ENCODE measurements around the gene VPS36. TPM values are rescaled to one million over a fixed set of nuclear protein-coding genes. Genes with fewer than 3 reads are reported as not detected.
"Not testable (repeated sequence)": the region's sequence is repeated elsewhere in the genome, so short reads cannot be mapped to it uniquely, and the experiment has no call there.

The VPS36 gene
- total and polyA plus RNA-seq, 4 donors, result 41.7 to 95.5 (median 56.9) TPM

DNA sequence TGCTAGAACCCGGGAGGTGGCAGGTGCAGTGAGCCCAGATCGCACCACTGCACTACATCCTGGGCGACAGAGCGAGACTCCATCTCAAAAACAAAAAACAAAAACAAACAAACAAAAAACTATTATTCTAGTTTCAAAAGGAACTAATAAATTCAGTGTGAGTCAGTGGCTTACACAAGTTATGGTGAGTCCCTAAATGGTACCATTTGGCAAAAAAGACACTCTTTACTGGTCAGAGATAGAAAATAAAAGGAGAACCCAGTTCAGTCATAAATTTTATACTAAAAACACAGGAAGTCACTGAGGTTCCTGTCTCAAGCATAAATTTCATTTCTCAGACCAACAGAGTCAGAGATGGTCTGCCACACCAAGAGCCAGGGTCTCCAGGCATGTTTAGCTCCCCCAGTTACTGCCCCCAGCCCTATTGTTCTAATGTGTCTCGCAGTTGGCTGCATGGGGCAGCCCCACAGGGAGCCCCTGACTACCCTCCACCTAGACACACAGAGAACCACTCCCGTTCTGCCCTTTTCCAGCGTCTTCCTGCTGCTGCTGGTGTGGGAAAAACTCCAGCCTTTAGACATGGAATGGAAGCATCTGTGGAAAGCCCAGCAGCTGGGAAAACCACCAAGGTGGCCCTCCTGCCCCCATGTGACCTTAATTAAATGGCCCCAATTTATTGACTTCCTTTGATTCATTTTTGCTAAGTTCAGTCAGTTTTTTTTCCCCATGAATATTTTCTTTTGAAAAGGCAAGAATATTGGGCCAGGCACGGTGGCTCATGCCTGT is 56.7 kb downstream of the VPS36 start:
- H3K27ac ChIP-seq (ENCODE audit: low read depth, low read length), result no peak overlapping the region
- 58% methylated on average over 4 of the region's 8 CpGs for WGBS (ENCODE audit: insufficient coverage)
- no peaks in the 10 kb centered on the region for H3K9me3 ChIP-seq (ENCODE audit: control insufficient read depth, insufficient read depth, low read length)
- H3K4me1 ChIP-seq (ENCODE audit: control insufficient read depth, insufficient read depth, low read length), result peaks cover 14% of the 10 kb centered on the region
- DNase-seq (ENCODE audit: low read depth in 4 of 6, low spot score in 6 of 6), result no peak
- H3K4me3 ChIP-seq (ENCODE audit: low read depth, low read length), result no peak overlapping the region
- H3K36me3 ChIP-seq (ENCODE audit: control insufficient read depth, insufficient read depth, low read length), result no peaks in the 10 kb centered on the region
- H3K27me3 ChIP-seq (ENCODE audit: control insufficient read depth, insufficient read depth, low read length), result no peaks in the 10 kb centered on the region

DNA sequence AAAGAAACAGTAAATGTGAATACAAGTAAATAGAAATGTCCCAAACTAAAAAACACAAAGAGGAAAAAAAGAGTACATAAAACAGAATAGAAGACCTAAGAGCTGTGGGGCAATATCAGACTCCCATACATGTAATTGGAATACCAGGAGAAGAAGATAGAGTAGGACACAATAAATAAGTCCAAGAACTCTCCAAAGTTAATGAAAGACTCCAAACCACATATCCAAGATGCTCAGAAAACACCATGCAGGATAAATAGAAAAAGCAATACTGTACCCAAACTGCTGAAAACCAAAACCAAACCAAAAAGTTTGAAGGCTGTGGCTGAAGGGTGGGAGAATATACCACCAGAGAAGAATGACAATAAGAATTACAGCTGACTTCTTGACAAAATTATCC is 62.7 kb downstream of the VPS36 start:
- no peak overlapping the region for H3K27ac ChIP-seq (ENCODE audit: low read depth, low read length)
- no peaks in the 10 kb centered on the region for H3K4me1 ChIP-seq (ENCODE audit: control insufficient read depth, insufficient read depth, low read length)
- DNase-seq (ENCODE audit: low read depth in 4 of 6, low spot score in 6 of 6), result no peak
- no peak overlapping the region for H3K4me3 ChIP-seq (ENCODE audit: low read depth, low read length)
- no peaks in the 10 kb centered on the region for H3K9me3 ChIP-seq (ENCODE audit: control insufficient read depth, insufficient read depth, low read length)
- no peaks in the 10 kb centered on the region for H3K36me3 ChIP-seq (ENCODE audit: control insufficient read depth, insufficient read depth, low read length)
- no peaks in the 10 kb centered on the region for H3K27me3 ChIP-seq (ENCODE audit: control insufficient read depth, insufficient read depth, low read length)

DNA sequence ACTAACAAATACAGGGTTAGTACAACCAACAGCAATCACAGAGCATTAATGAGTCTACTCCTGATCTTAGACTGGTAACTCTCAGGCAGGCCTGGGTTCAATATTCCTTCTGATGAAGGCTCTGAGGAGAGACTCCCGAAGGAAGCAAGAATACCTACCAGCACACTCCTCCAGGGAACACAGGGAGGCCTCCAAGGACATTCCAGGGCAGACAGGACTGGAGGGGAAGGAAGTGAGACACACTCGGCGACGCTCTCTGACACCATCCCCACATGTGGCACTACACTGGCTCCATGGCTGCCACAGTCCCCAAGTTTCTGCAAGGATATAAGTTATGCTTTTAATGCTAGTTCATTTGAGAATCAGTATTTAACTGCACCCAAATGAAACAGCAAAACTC is 64.6 kb downstream of the VPS36 start:
- Histone ChIP-seq H3K27me3 (ENCODE audit: control insufficient read depth, insufficient read depth, low read length) (no peaks in the 10 kb centered on the region), H3K4me3 (ENCODE audit: low read depth, low read length) (no peak overlapping the region), H3K27ac (ENCODE audit: low read depth, low read length) (no peak overlapping the region), H3K36me3 (ENCODE audit: control insufficient read depth, insufficient read depth, low read length) (no peaks in the 10 kb centered on the region), H3K9me3 (ENCODE audit: control insufficient read depth, insufficient read depth, low read length) (no peaks in the 10 kb centered on the region), H3K4me1 (ENCODE audit: control insufficient read depth, insufficient read depth, low read length) (no peaks in the 10 kb centered on the region)
- no CpG with 5 or more reads among the region's 4 CpGs for WGBS (ENCODE audit: insufficient coverage)
- DNase-seq (ENCODE audit: low read depth in 4 of 6, low spot score in 6 of 6), result no peak

DNA sequence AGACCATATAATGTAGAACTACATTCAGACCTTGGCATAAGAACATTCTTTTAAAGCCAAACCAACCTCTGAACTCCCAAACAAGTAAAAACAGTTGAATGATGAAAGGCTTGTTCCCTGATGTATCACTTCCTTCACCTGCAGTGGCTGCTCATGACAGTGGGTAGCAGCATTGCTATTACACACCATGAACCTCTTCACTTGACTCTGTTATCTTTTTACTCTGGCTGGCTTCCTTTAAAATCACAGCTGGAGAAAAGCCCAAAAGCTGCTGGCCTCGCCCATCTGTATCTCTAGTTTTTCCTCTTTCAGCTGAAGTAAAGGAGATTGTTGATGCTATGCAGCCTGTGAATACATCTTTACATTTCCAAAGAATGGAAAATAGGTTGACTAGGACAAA is 67.1 kb downstream of the VPS36 start:
- DNase-seq (ENCODE audit: low read depth in 4 of 6, low spot score in 6 of 6), result no peak
- no CpG with 5 or more reads among the region's 1 CpG for WGBS (ENCODE audit: insufficient coverage)
- Histone ChIP-seq H3K4me3 (ENCODE audit: low read depth, low read length) (no peak overlapping the region), H3K4me1 (ENCODE audit: control insufficient read depth, insufficient read depth, low read length) (no peaks in the 10 kb centered on the region), H3K27me3 (ENCODE audit: control insufficient read depth, insufficient read depth, low read length) (no peaks in the 10 kb centered on the region), H3K36me3 (ENCODE audit: control insufficient read depth, insufficient read depth, low read length) (peaks cover 2% of the 10 kb centered on the region), H3K27ac (ENCODE audit: low read depth, low read length) (no peak overlapping the region), H3K9me3 (ENCODE audit: control insufficient read depth, insufficient read depth, low read length) (no peaks in the 10 kb centered on the region)

DNA sequence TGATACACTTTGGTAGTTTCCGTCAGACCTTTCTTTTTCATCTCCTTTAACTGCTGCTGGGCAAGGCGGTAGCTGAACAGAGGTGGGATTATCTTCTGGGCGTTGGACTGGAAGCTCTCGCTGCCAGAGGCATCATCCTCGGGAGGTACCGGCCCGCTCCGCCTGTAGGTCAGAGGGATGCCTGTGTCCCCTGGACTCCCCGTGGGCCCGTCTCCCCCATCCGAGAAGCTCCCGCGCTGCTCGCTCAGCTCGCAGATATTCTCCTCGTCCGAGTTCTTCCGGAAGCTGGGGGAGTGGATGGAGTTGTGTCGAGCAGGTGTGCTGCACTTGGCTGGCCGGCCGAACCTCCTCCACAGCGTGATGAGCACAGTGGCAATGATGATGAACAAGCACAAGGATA is 72.1 kb downstream of the VPS36 start:
- no peak overlapping the region for H3K27ac ChIP-seq (ENCODE audit: low read depth, low read length)
- H3K27me3 ChIP-seq (ENCODE audit: control insufficient read depth, insufficient read depth, low read length), result no peaks in the 10 kb centered on the region
- H3K4me1 ChIP-seq (ENCODE audit: control insufficient read depth, insufficient read depth, low read length), result no peaks in the 10 kb centered on the region
- H3K9me3 ChIP-seq (ENCODE audit: control insufficient read depth, insufficient read depth, low read length), result no peaks in the 10 kb centered on the region
- 97% methylated on average over 21 of the region's 22 CpGs for WGBS (ENCODE audit: insufficient coverage)
- no peak overlapping the region for H3K4me3 ChIP-seq (ENCODE audit: low read depth, low read length)
- DNase-seq (ENCODE audit: low read depth in 4 of 6, low spot score in 6 of 6), result no peak
- peaks cover 12% of the 10 kb centered on the region for H3K36me3 ChIP-seq (ENCODE audit: control insufficient read depth, insufficient read depth, low read length)

DNA sequence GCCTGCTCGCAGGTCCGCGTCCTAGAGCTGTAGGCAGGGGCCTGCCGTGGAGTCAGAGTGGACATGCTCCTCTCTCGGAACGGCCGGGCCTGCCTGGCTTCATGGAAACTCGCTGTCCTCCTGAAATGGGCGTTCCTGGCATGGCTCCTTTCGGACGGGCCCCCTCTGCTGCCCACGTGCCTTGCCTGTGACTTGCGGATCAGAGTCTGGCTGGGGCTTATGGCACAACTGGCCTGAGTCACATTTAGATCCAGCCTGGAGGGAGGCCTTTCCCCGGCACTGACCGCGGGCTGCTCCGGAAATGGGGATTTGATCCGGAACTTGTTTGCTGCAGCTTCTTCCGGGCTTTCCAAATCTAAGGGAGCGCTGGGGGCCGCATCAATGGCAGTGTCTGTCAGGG is 72.5 kb downstream of the VPS36 start:
- Histone ChIP-seq H3K4me1 (ENCODE audit: control insufficient read depth, insufficient read depth, low read length) (no peaks in the 10 kb centered on the region), H3K27me3 (ENCODE audit: control insufficient read depth, insufficient read depth, low read length) (no peaks in the 10 kb centered on the region), H3K9me3 (ENCODE audit: control insufficient read depth, insufficient read depth, low read length) (no peaks in the 10 kb centered on the region), H3K36me3 (ENCODE audit: control insufficient read depth, insufficient read depth, low read length) (peaks cover 12% of the 10 kb centered on the region), H3K27ac (ENCODE audit: low read depth, low read length) (no peak overlapping the region), H3K4me3 (ENCODE audit: low read depth, low read length) (no peak overlapping the region)
- 94% methylated on average over 20 of the region's 21 CpGs for WGBS (ENCODE audit: insufficient coverage)
- no peak for DNase-seq (ENCODE audit: low read depth in 4 of 6, low spot score in 6 of 6)

DNA sequence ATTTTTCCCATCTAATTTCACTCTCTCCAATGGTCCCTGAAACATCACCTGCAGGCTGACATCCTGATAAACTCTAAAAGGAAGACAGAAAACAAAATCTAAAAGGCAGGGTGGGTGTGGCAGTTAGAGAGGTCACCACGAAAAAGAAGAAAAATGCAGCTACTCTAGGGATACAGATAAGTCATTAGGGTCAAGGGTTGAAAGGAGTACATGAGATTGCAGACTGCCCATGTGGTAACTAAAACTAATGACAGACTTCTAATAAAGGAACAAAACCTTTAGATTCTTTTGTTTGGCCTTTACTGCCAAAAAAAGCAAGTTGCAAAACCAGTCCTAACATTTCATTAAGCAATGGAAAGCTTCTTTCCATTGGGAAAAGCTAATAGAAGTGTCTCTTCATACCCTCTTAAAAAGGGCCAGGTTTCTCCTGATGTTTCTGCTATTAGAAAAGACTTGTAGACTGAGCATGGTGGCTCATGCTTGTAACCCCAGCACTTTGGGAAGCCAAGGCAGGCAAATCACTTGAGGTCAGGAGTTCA is 75.5 kb downstream of the VPS36 start:
- Histone ChIP-seq H3K4me3 (ENCODE audit: low read depth, low read length) (no peak overlapping the region), H3K4me1 (ENCODE audit: control insufficient read depth, insufficient read depth, low read length) (no peaks in the 10 kb centered on the region), H3K27me3 (ENCODE audit: control insufficient read depth, insufficient read depth, low read length) (no peaks in the 10 kb centered on the region), H3K36me3 (ENCODE audit: control insufficient read depth, insufficient read depth, low read length) (peaks cover 12% of the 10 kb centered on the region), H3K27ac (ENCODE audit: low read depth, low read length) (no peak overlapping the region), H3K9me3 (ENCODE audit: control insufficient read depth, insufficient read depth, low read length) (no peaks in the 10 kb centered on the region)
- WGBS (ENCODE audit: insufficient coverage), result 67% methylated on average over 1 of the region's 1 CpG
- no peak for DNase-seq (ENCODE audit: low read depth in 4 of 6, low spot score in 6 of 6)

DNA sequence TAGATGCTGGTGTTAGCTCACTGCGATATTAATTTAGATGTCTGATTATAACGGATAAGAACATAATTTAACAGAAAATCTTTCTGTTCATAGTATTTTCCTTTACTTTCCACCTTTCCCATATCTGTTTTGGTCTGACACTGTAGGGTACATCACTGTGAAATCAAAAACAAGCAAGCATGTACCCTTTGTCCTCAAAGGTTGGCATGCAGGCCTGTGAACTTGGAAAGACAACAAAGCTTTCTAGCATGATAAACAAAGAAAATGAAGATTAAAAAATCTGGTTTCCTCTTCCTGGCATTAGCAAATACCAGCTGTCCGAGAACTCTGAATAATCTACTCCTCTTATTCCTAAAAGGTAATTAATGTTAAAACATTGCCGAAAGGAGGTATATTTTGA is 76.0 kb downstream of the VPS36 start:
- no peaks in the 10 kb centered on the region for H3K9me3 ChIP-seq (ENCODE audit: control insufficient read depth, insufficient read depth, low read length)
- WGBS (ENCODE audit: insufficient coverage), result no CpG with 5 or more reads among the region's 4 CpGs
- no peak for DNase-seq (ENCODE audit: low read depth in 4 of 6, low spot score in 6 of 6)

DNA sequence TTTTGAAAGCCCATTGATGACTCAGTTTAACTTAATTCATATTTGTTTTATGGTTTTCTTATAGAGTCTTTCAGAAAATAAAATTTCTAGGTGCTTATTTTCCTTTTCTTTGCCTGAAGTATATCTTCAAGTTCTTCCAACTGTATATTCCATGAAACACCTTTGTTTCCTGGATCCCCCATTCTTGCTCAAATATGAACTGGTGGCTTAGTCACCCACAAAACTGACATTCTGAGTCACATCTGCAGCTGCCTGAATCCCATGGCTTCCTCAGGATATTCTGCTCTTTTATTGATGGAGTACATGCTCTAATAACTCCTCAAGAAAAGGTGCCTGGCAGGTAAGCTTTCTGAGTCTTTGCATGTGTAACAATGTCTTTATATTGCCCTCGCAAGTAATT is 77.2 kb downstream of the VPS36 start:
- not testable (repeated sequence) for H3K9me3 ChIP-seq (ENCODE audit: control insufficient read depth, insufficient read depth, low read length); H3K4me1 ChIP-seq (ENCODE audit: control insufficient read depth, insufficient read depth, low read length); H3K4me3 ChIP-seq (ENCODE audit: low read depth, low read length); DNase-seq (ENCODE audit: low read depth in 4 of 6, low spot score in 6 of 6); H3K27me3 ChIP-seq (ENCODE audit: control insufficient read depth, insufficient read depth, low read length); H3K36me3 ChIP-seq (ENCODE audit: control insufficient read depth, insufficient read depth, low read length); H3K27ac ChIP-seq (ENCODE audit: low read depth, low read length)
- WGBS (ENCODE audit: insufficient coverage), result no CpG with 5 or more reads among the region's 1 CpG

More for the DNA sequence above, 76.0 kb downstream of the VPS36 start:
- no peaks in the 10 kb centered on the region for H3K4me1 ChIP-seq (ENCODE audit: control insufficient read depth, insufficient read depth, low read length)
- H3K27me3 ChIP-seq (ENCODE audit: control insufficient read depth, insufficient read depth, low read length), result no peaks in the 10 kb centered on the region
- no peak overlapping the region for H3K4me3 ChIP-seq (ENCODE audit: low read depth, low read length)
- peaks cover 12% of the 10 kb centered on the region for H3K36me3 ChIP-seq (ENCODE audit: control insufficient read depth, insufficient read depth, low read length)
- no peak overlapping the region for H3K27ac ChIP-seq (ENCODE audit: low read depth, low read length)

DNA sequence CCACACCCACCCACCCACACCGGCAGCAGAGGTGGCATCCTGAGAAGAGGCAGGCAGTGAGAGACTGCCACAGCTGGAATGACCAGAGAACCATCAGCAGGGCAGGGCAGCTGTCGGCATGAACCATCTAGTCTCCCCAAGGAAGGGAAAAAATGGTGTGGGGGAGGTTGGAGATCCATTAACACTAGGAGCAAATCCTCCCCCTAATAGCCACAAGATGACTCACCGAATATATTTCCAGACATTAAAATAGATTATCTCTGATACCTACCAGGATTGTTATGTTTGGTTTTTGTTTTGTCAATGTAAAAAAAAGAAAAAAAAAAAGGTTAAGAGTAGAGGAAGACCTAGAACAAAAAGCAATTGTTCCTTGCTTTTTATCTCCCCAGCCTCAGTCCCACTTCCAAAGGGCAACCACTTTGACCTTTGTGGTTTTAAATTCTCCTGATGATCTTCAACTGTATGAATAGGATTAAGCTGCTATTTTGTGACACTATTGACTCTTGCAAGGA is 78.6 kb downstream of the VPS36 start:
- H3K4me3 ChIP-seq (ENCODE audit: low read depth, low read length), result no peak overlapping the region
- no peak for DNase-seq (ENCODE audit: low read depth in 4 of 6, low spot score in 6 of 6)
- no peaks in the 10 kb centered on the region for H3K9me3 ChIP-seq (ENCODE audit: control insufficient read depth, insufficient read depth, low read length)
- WGBS (ENCODE audit: insufficient coverage), result no CpG with 5 or more reads among the region's 3 CpGs
- H3K4me1 ChIP-seq (ENCODE audit: control insufficient read depth, insufficient read depth, low read length), result no peaks in the 10 kb centered on the region
- no peaks in the 10 kb centered on the region for H3K27me3 ChIP-seq (ENCODE audit: control insufficient read depth, insufficient read depth, low read length)
- no peaks in the 10 kb centered on the region for H3K36me3 ChIP-seq (ENCODE audit: control insufficient read depth, insufficient read depth, low read length)
- H3K27ac ChIP-seq (ENCODE audit: low read depth, low read length), result no peak overlapping the region

All from spinal cord (tissue), 10 donors.